H9 (cell line): ENCODE results near the gene TRIM2. TPM values are rescaled to one million over a fixed set of nuclear protein-coding genes. Genes with fewer than 3 reads are reported as not detected.
A peak's percentile ranks its signal among the peaks of the same experiment; 100 is the strongest.

Source experiments
- DNase-seq: peaks from one replicate; pipeline ENCODE4 v3.0.0-alpha.2; 2017
- H2AFZ ChIP-seq: one replicate; pipeline ENCODE4 v1.6.1; 2013; ENCODE audit warnings: mild to moderate bottlenecking, low read length, control low read depth, moderate library complexity
- H2AK5ac ChIP-seq: 2 replicates; pipeline ENCODE4 v1.6.1; 2013; ENCODE audit warnings: low read length, control low read depth, mixed read lengths; ENCODE audit not compliant: insufficient read length
- H2BK120ac ChIP-seq: one replicate; pipeline ENCODE4 v1.6.1; 2013; ENCODE audit warnings: low read depth, mild to moderate bottlenecking, low read length, control low read depth, inconsistent platforms; ENCODE audit not compliant: poor library complexity, severe bottlenecking
- H2BK12ac ChIP-seq: 2 replicates; pipeline ENCODE4 v1.6.1; 2013; ENCODE audit warnings: low read length, control low read depth, mixed read lengths, low read depth; ENCODE audit not compliant: insufficient read length
- H2BK15ac ChIP-seq: 2 replicates; pipeline ENCODE4 v1.6.1; 2013; ENCODE audit warnings: low read depth, low read length, control low read depth
- H2BK20ac ChIP-seq: one replicate; pipeline ENCODE4 v1.6.1; 2013; ENCODE audit warnings: low read depth, mild to moderate bottlenecking, low read length, control low read depth, inconsistent platforms; ENCODE audit not compliant: poor library complexity, severe bottlenecking
- H2BK5ac ChIP-seq: 2 replicates; pipeline ENCODE4 v1.6.1; 2013; ENCODE audit warnings: low read length, control low read depth, mixed read lengths; ENCODE audit not compliant: insufficient read length
- H3K14ac ChIP-seq: 2 replicates; pipeline ENCODE4 v1.6.1; 2013; ENCODE audit warnings: low read length, control low read depth; ENCODE audit not compliant: insufficient read depth
- H3K18ac ChIP-seq: 2 replicates; pipeline ENCODE4 v1.6.1; 2013; ENCODE audit warnings: low read depth, mild to moderate bottlenecking, mixed read lengths, low read length, control low read depth; ENCODE audit not compliant: insufficient read length
- H3K23ac ChIP-seq: 2 replicates; pipeline ENCODE4 v1.6.1; 2013; ENCODE audit warnings: low read length, control low read depth, mixed read lengths, low read depth; ENCODE audit not compliant: insufficient read length
- H3K23me2 ChIP-seq: 2 replicates; pipeline ENCODE4 v1.6.1; 2013; ENCODE audit warnings: low read depth, mild to moderate bottlenecking, mixed read lengths, low read length, control low read depth; ENCODE audit not compliant: insufficient read length, poor library complexity, severe bottlenecking
- H3K27ac ChIP-seq: 2 replicates; pipeline ENCODE4 v1.5.1; 2013; ENCODE audit warnings: low read length, control low read depth, mixed read lengths, low read depth; ENCODE audit not compliant: insufficient read length
- H3K27me3 ChIP-seq: 2 replicates; pipeline ENCODE4 v1.6.1; 2013; ENCODE audit warnings: low read length, control low read depth, inconsistent platforms; ENCODE audit not compliant: insufficient read depth
- H3K4ac ChIP-seq: 2 replicates; pipeline ENCODE4 v1.6.1; 2013; ENCODE audit warnings: low read depth, mild to moderate bottlenecking, control low read depth, inconsistent platforms, low read length, moderate library complexity
- H3K4me1 ChIP-seq: 2 replicates; pipeline ENCODE4 v1.6.1; 2013; ENCODE audit warnings: low read length, control low read depth, inconsistent platforms; ENCODE audit not compliant: insufficient read depth
- H3K4me2 ChIP-seq: 2 replicates; pipeline ENCODE4 v1.6.1; 2013; ENCODE audit warnings: low read length, control low read depth, mixed read lengths; ENCODE audit not compliant: insufficient read length, insufficient read depth
- H3K56ac ChIP-seq: 2 replicates; pipeline ENCODE4 v1.6.1; 2013; ENCODE audit warnings: low read depth, mild to moderate bottlenecking, mixed read lengths, low read length, control low read depth; ENCODE audit not compliant: insufficient read length
- H3K79me1 ChIP-seq: 2 replicates; pipeline ENCODE4 v1.6.1; 2013; ENCODE audit warnings: low read depth, mild to moderate bottlenecking, moderate library complexity, low read length, control low read depth, inconsistent platforms; ENCODE audit not compliant: insufficient read depth, poor library complexity, severe bottlenecking
- H3K79me2 ChIP-seq: 2 replicates; pipeline ENCODE4 v1.6.1; 2013; ENCODE audit warnings: low read length, control low read depth, inconsistent platforms; ENCODE audit not compliant: insufficient read depth
- H3K9ac ChIP-seq: 2 replicates; pipeline ENCODE4 v1.6.1; 2013; ENCODE audit warnings: low read length, control low read depth, mixed read lengths; ENCODE audit not compliant: insufficient read length; ENCODE audit errors: extremely low read depth
- H3K9me3 ChIP-seq: one replicate; pipeline ENCODE4 v1.6.1; 2013; ENCODE audit warnings: low read depth, low read length, inconsistent platforms; ENCODE audit not compliant: control insufficient read depth
- H3T11ph ChIP-seq: one replicate; pipeline ENCODE4 v1.6.1; 2013; ENCODE audit warnings: mild to moderate bottlenecking, low read length, control low read depth, inconsistent platforms
- H4K20me1 ChIP-seq: one replicate; pipeline ENCODE4 v1.6.1; 2013; ENCODE audit not compliant: control insufficient read depth, insufficient read length, insufficient read depth
- H4K5ac ChIP-seq: 2 replicates; pipeline ENCODE4 v1.6.1; 2013; ENCODE audit warnings: low read depth, mild to moderate bottlenecking, mixed read lengths, low read length, control low read depth; ENCODE audit not compliant: insufficient read length
- H4K8ac ChIP-seq: replicated peaks from 2 replicates; pipeline ENCODE4 v1.6.1; 2013; ENCODE audit warnings: low read length, control low read depth, mixed read lengths, low read depth; ENCODE audit not compliant: insufficient read length
- H4K91ac ChIP-seq: 2 replicates; pipeline ENCODE4 v1.6.1; 2013; ENCODE audit warnings: low read depth, mild to moderate bottlenecking, moderate library complexity, mixed read lengths, low read length, control low read depth; ENCODE audit not compliant: insufficient read length
- H3K27ac Mint-ChIP-seq, 3 experiments: 2 replicates in 2 of 3; 3 replicates in 1 of 3; pipeline ENCODE4 v1.8.0; 2020 to 2021; ENCODE audit warnings: mixed read lengths in 3 of 3, mild to moderate bottlenecking in 1 of 3, moderate library complexity in 1 of 3
- H3K27me3 Mint-ChIP-seq: 2 replicates; pipeline ENCODE4 v1.8.0; 2021; ENCODE audit warnings: low read depth, mild to moderate bottlenecking, moderate library complexity, mixed read lengths
- H3K36me3 Mint-ChIP-seq, 3 experiments: 2 replicates in 2 of 3; 3 replicates in 1 of 3; pipeline ENCODE4 v1.8.0; 2020 to 2021; ENCODE audit warnings: low read depth in 3 of 3, mixed read lengths in 3 of 3; ENCODE audit not compliant: insufficient read depth in 1 of 3
- H3K4me1 Mint-ChIP-seq, 2 experiments: 2 replicates each; pipeline ENCODE4 v1.8.0; 2020; ENCODE audit warnings: mixed read lengths in 2 of 2
- H3K4me3 Mint-ChIP-seq, 2 experiments: 2 replicates in 1 of 2; 3 replicates in 1 of 2; pipeline ENCODE4 v1.8.0; 2020 to 2021; ENCODE audit warnings: mild to moderate bottlenecking in 2 of 2, mixed read lengths in 2 of 2, moderate library complexity in 1 of 2
- H3K9me3 Mint-ChIP-seq, 2 experiments: 2 replicates in 1 of 2; 3 replicates in 1 of 2; pipeline ENCODE4 v1.8.0; 2020; ENCODE audit warnings: mild to moderate bottlenecking in 2 of 2, mixed read lengths in 2 of 2, moderate library complexity in 1 of 2
- CTCF ChIP-seq: fragments of 200-600 bp; sonication (generic); conservative IDR thresholded peaks from 3 replicates; pipeline ENCODE4 v1.8.0; 2021; ENCODE audit warnings: antibody characterized with exemption, mild to moderate bottlenecking
- WGBS: extraction: QIAGEN DNeasy Blood & Tissue Kit; methylation state at CpG from one replicate; pipeline ENCODE4 v1.1.7; 2013; ENCODE audit warnings: missing lambda C conversion rate, low lambda C conversion rate, mixed read lengths; ENCODE audit not compliant: insufficient read length; ENCODE audit errors: extremely low coverage; 5-methylcytosine and 5-hydroxymethylcytosine counted together
- total RNA-seq: library from RNA; stranded (reverse); gene quantifications from 2 replicates; pipeline ENCODE4 v1.2.1, GENCODE V29; 2021

The TRIM2 gene
- total RNA-seq, 1 experiment from 2014 or later: 28.9 TPM

DNA sequence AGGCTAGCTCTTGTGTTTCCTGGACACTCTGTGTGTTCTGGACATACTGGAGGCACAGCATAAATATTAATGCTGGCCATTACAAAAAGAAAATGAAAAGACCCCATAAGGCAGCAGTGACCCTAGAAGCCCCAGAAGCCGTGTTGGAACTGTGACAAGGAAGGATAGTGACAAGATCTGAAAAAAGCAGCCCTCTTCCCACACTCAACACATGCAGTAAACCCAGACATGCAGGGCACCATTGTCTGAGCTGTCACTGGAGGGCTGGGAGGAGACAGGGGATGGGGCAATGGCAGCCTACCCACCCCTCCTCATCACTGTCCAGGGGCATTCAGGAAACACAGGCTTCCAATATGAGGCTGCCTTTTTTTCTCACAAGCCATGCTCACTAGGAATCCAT, 6.5 kb downstream of the TRIM2 start:
- H3T11ph ChIP-seq: no peak overlapping the region
- Mint-ChIP-seq H3K36me3 (peaks cover 0 to 18% (median 17%) of the 10 kb centered on the region in 3 experiments; a peak in 5 of 7 replicates), H3K4me1 (peaks cover 42 to 49% of the 10 kb centered on the region in 2 experiments), H3K27me3 (peaks cover 5% of the 10 kb centered on the region; the same call in 1 of the 2 replicates), H3K9me3 (peaks cover 3 to 4% of the 10 kb centered on the region in 2 experiments; a peak in 4 of 5 replicates), H3K4me3 (no peak overlapping the region), H3K27ac (peak overlapping the region in 1 of 3 experiments; percentile 90; a peak in 2 of 7 replicates)
- H4K91ac ChIP-seq: no peak overlapping the region
- H3K4me2 ChIP-seq: no peak overlapping the region
- H4K5ac ChIP-seq: no peak overlapping the region
- no peak overlapping the region for H3K18ac ChIP-seq
- no peak for TF ChIP-seq CTCF
- H2BK15ac ChIP-seq: no peak overlapping the region
- H3K4ac ChIP-seq: no peak overlapping the region
- no peak overlapping the region for H4K8ac ChIP-seq
- H3K23ac ChIP-seq: no peak overlapping the region
- no peaks in the 10 kb centered on the region for H3K79me2 ChIP-seq
- no peak overlapping the region for H2AK5ac ChIP-seq
- H2BK5ac ChIP-seq: no peak overlapping the region
- H4K20me1 ChIP-seq: no peaks in the 10 kb centered on the region
- no peak overlapping the region for H2BK120ac ChIP-seq
- no CpG with 5 or more reads among the region's 1 CpG for whole genome bisulfite sequencing
- H3K56ac ChIP-seq: no peak overlapping the region
- H3K79me1 ChIP-seq: no peaks in the 10 kb centered on the region
- no peak overlapping the region for H2BK12ac ChIP-seq
- H3K14ac ChIP-seq: no peak overlapping the region
- no peak overlapping the region for H2AFZ ChIP-seq
- DNase-seq: no peak
- no peak overlapping the region for H3K9ac ChIP-seq
- H3K9me3 ChIP-seq: no peaks in the 10 kb centered on the region
- peaks cover 7% of the 10 kb centered on the region for H3K23me2 ChIP-seq
- no peak overlapping the region for H3K27ac ChIP-seq
- peaks cover 21% of the 10 kb centered on the region; the same call in 1 of the 2 replicates for H3K4me1 ChIP-seq
- no peaks in the 10 kb centered on the region; the same call in 1 of the 2 replicates for H3K27me3 ChIP-seq
- no peak overlapping the region for H2BK20ac ChIP-seq
